Measurements from ENCODE around the gene PSMD11.

Gene PSMD11

GRCh38 chr17:32497431-32498205 is 53.3 kb downstream of the PSMD11 start:
- ChIA-PET POLR2A (no interaction called here), CTCF (no interaction called here)
- H3K27me3 ChIP-seq (replicated peaks in 2 of 5; ENCODE audit: control insufficient read depth in 4 of 5, insufficient read depth in 5 of 5, low read length in 4 of 5): no peaks in the 10 kb centered on the region
- no peak overlapping the region for H3K27ac ChIP-seq (ENCODE audit: insufficient read depth in 1 of 2, low read depth in 1 of 2, low read length in 2 of 2, poor library complexity in 1 of 2, severe bottlenecking in 2 of 2)
- no peaks in the 10 kb centered on the region for H3K9me3 ChIP-seq (ENCODE audit: control extremely low read depth in 1 of 5, control insufficient read depth in 4 of 5, insufficient read depth in 2 of 5, low read depth in 1 of 5, low read length in 4 of 5)
- over 99% methylated on average over 12 of the region's 18 CpGs for WGBS (ENCODE audit: insufficient coverage)
- peaks cover 0 to 14% (median 11%) of the 10 kb centered on the region in 4 experiments for H3K4me1 ChIP-seq (ENCODE audit: control extremely low read depth in 1 of 4, control insufficient read depth in 4 of 4, insufficient read depth in 4 of 4, low read length in 3 of 4)
- DNase-seq: no peak
- no peaks in the 10 kb centered on the region for H3K36me3 ChIP-seq (ENCODE audit: control insufficient read depth in 4 of 4, insufficient read depth in 4 of 4, low read length in 3 of 4)
- H3K4me3 ChIP-seq (ENCODE audit: control insufficient read depth in 1 of 7, extremely low read depth in 1 of 7, insufficient read depth in 4 of 7, low read depth in 2 of 7, low read length in 6 of 7): no peak overlapping the region

GRCh38 chr17:32498391-32498790 is 54.1 kb downstream of the PSMD11 start:
- POLR2A ChIA-PET: no interaction called here
- peaks cover 2 to 13% (median 11%) of the 10 kb centered on the region in 4 experiments for H3K4me1 ChIP-seq (ENCODE audit: control extremely low read depth in 1 of 4, control insufficient read depth in 4 of 4, insufficient read depth in 4 of 4, low read length in 3 of 4)

GRCh38 chr17:32502013-32502412 is 57.7 kb downstream of the PSMD11 start:
- POLR2A ChIA-PET: no interaction called here
- CTCF ChIA-PET: no interaction called here
- no peak overlapping the region for H3K27ac ChIP-seq (ENCODE audit: insufficient read depth in 1 of 2, low read depth in 1 of 2, low read length in 2 of 2, poor library complexity in 1 of 2, severe bottlenecking in 2 of 2)

More at GRCh38 chr17:32498391-32498790, 54.1 kb downstream of the PSMD11 start:
- Histone ChIP-seq H3K4me3 (ENCODE audit: control insufficient read depth in 1 of 7, extremely low read depth in 1 of 7, insufficient read depth in 4 of 7, low read depth in 2 of 7, low read length in 6 of 7) (no peak overlapping the region), H3K27ac (ENCODE audit: insufficient read depth in 1 of 2, low read depth in 1 of 2, low read length in 2 of 2, poor library complexity in 1 of 2, severe bottlenecking in 2 of 2) (no peak overlapping the region), H3K36me3 (ENCODE audit: control insufficient read depth in 4 of 4, insufficient read depth in 4 of 4, low read length in 3 of 4) (no peaks in the 10 kb centered on the region), H3K27me3 (replicated peaks in 2 of 5; ENCODE audit: control insufficient read depth in 4 of 5, insufficient read depth in 5 of 5, low read length in 4 of 5) (no peaks in the 10 kb centered on the region), H3K9me3 (ENCODE audit: control extremely low read depth in 1 of 5, control insufficient read depth in 4 of 5, insufficient read depth in 2 of 5, low read depth in 1 of 5, low read length in 4 of 5) (no peaks in the 10 kb centered on the region)
- WGBS (ENCODE audit: insufficient coverage): 95% methylated on average over 9 of the region's 9 CpGs
- no peak for DNase-seq
- CTCF ChIA-PET: no interaction called here

GRCh38 chr17:32502710-32503109 is 58.4 kb downstream of the PSMD11 start:
- no peak for DNase-seq
- Histone ChIP-seq H3K27me3 (replicated peaks in 2 of 5; ENCODE audit: control insufficient read depth in 4 of 5, insufficient read depth in 5 of 5, low read length in 4 of 5) (no peaks in the 10 kb centered on the region), H3K4me3 (ENCODE audit: control insufficient read depth in 1 of 7, extremely low read depth in 1 of 7, insufficient read depth in 4 of 7, low read depth in 2 of 7, low read length in 6 of 7) (no peak overlapping the region), H3K27ac (ENCODE audit: insufficient read depth in 1 of 2, low read depth in 1 of 2, low read length in 2 of 2, poor library complexity in 1 of 2, severe bottlenecking in 2 of 2) (no peak overlapping the region), H3K9me3 (ENCODE audit: control extremely low read depth in 1 of 5, control insufficient read depth in 4 of 5, insufficient read depth in 2 of 5, low read depth in 1 of 5, low read length in 4 of 5) (no peaks in the 10 kb centered on the region), H3K36me3 (ENCODE audit: control insufficient read depth in 4 of 4, insufficient read depth in 4 of 4, low read length in 3 of 4) (no peaks in the 10 kb centered on the region), H3K4me1 (ENCODE audit: control extremely low read depth in 1 of 4, control insufficient read depth in 4 of 4, insufficient read depth in 4 of 4, low read length in 3 of 4) (peaks cover 0 to 14% (median 1%) of the 10 kb centered on the region in 4 experiments)
- ChIA-PET CTCF (no interaction called here), POLR2A (no interaction called here)
- WGBS (ENCODE audit: insufficient coverage): 100% methylated on average over 7 of the region's 10 CpGs

More at GRCh38 chr17:32502013-32502412, 57.7 kb downstream of the PSMD11 start:
- no peaks in the 10 kb centered on the region for H3K36me3 ChIP-seq (ENCODE audit: control insufficient read depth in 4 of 4, insufficient read depth in 4 of 4, low read length in 3 of 4)
- WGBS (ENCODE audit: insufficient coverage): 100% methylated on average over 1 of the region's 3 CpGs
- no peaks in the 10 kb centered on the region for H3K27me3 ChIP-seq (replicated peaks in 2 of 5; ENCODE audit: control insufficient read depth in 4 of 5, insufficient read depth in 5 of 5, low read length in 4 of 5)
- no peak overlapping the region for H3K4me3 ChIP-seq (ENCODE audit: control insufficient read depth in 1 of 7, extremely low read depth in 1 of 7, insufficient read depth in 4 of 7, low read depth in 2 of 7, low read length in 6 of 7)
- H3K4me1 ChIP-seq (ENCODE audit: control extremely low read depth in 1 of 4, control insufficient read depth in 4 of 4, insufficient read depth in 4 of 4, low read length in 3 of 4): peaks cover 0 to 14% (median 1%) of the 10 kb centered on the region in 4 experiments
- no peak for DNase-seq
- no peaks in the 10 kb centered on the region for H3K9me3 ChIP-seq (ENCODE audit: control extremely low read depth in 1 of 5, control insufficient read depth in 4 of 5, insufficient read depth in 2 of 5, low read depth in 1 of 5, low read length in 4 of 5)

GRCh38 chr17:32503251-32504165 is 59.2 kb downstream of the PSMD11 start:
- no peaks in the 10 kb centered on the region for H3K27me3 ChIP-seq (replicated peaks in 2 of 5; ENCODE audit: control insufficient read depth in 4 of 5, insufficient read depth in 5 of 5, low read length in 4 of 5)
- peak in 2 of 3 donors; percentile 27 to 49 for DNase-seq
- 81% methylated on average over 7 of the region's 7 CpGs for WGBS (ENCODE audit: insufficient coverage)
- POLR2A ChIA-PET: no interaction called here
- H3K4me1 ChIP-seq (ENCODE audit: control extremely low read depth in 1 of 4, control insufficient read depth in 4 of 4, insufficient read depth in 4 of 4, low read length in 3 of 4): peaks cover 0 to 14% (median 1%) of the 10 kb centered on the region in 4 experiments
- H3K4me3 ChIP-seq (ENCODE audit: control insufficient read depth in 1 of 7, extremely low read depth in 1 of 7, insufficient read depth in 4 of 7, low read depth in 2 of 7, low read length in 6 of 7): no peak overlapping the region
- H3K9me3 ChIP-seq (ENCODE audit: control extremely low read depth in 1 of 5, control insufficient read depth in 4 of 5, insufficient read depth in 2 of 5, low read depth in 1 of 5, low read length in 4 of 5): no peaks in the 10 kb centered on the region
- CTCF ChIA-PET: no interaction called here
- no peaks in the 10 kb centered on the region for H3K36me3 ChIP-seq (ENCODE audit: control insufficient read depth in 4 of 4, insufficient read depth in 4 of 4, low read length in 3 of 4)
- no peak overlapping the region for H3K27ac ChIP-seq (ENCODE audit: insufficient read depth in 1 of 2, low read depth in 1 of 2, low read length in 2 of 2, poor library complexity in 1 of 2, severe bottlenecking in 2 of 2)

GRCh38 chr17:32504166-32504990 is 60.1 kb downstream of the PSMD11 start:
- no peak overlapping the region for H3K4me3 ChIP-seq (ENCODE audit: control insufficient read depth in 1 of 7, extremely low read depth in 1 of 7, insufficient read depth in 4 of 7, low read depth in 2 of 7, low read length in 6 of 7)
- no peak for DNase-seq
- CTCF ChIA-PET: no interaction called here

More at GRCh38 chr17:32504166-32504990, 60.1 kb downstream of the PSMD11 start:
- H3K9me3 ChIP-seq (ENCODE audit: control extremely low read depth in 1 of 5, control insufficient read depth in 4 of 5, insufficient read depth in 2 of 5, low read depth in 1 of 5, low read length in 4 of 5): no peaks in the 10 kb centered on the region
- no peak overlapping the region for H3K27ac ChIP-seq (ENCODE audit: insufficient read depth in 1 of 2, low read depth in 1 of 2, low read length in 2 of 2, poor library complexity in 1 of 2, severe bottlenecking in 2 of 2)
- peaks cover 0 to 14% (median 1%) of the 10 kb centered on the region in 4 experiments for H3K4me1 ChIP-seq (ENCODE audit: control extremely low read depth in 1 of 4, control insufficient read depth in 4 of 4, insufficient read depth in 4 of 4, low read length in 3 of 4)
- no peaks in the 10 kb centered on the region for H3K27me3 ChIP-seq (replicated peaks in 2 of 5; ENCODE audit: control insufficient read depth in 4 of 5, insufficient read depth in 5 of 5, low read length in 4 of 5)
- H3K36me3 ChIP-seq (ENCODE audit: control insufficient read depth in 4 of 4, insufficient read depth in 4 of 4, low read length in 3 of 4): no peaks in the 10 kb centered on the region
- 96% methylated on average over 17 of the region's 18 CpGs for WGBS (ENCODE audit: insufficient coverage)
- POLR2A ChIA-PET: no interaction called here

Data from common myeloid progenitor, CD34-positive (primary cell).